ENCODE measurements around the gene SLCO3A1. TPM values are rescaled to one million over a fixed set of nuclear protein-coding genes. Genes with fewer than 3 reads are reported as not detected.

SLCO3A1 gene
- total and polyA plus RNA-seq, 2 of the 8 experiments (the other 6 are each of a cell fraction or from before 2014, with no cell fraction given), result 15.1 to 20.4 TPM

- no peak overlapping the region for H2BK120ac ChIP-seq (replicated peaks; ENCODE audit: low read depth, low read length)
- no peak overlapping the region for H3K18ac ChIP-seq (ENCODE audit: extremely low read depth, low read length)
- H3K4me1 ChIP-seq (replicated peaks in 1 of 4; ENCODE audit: control insufficient read depth in 3 of 4, insufficient read depth in 4 of 4, low read length in 3 of 4), result peaks cover 0 to 3% (median 0%) of the 10 kb centered on the region in 4 experiments; a peak in 3 of 7 replicates
- H3K4ac ChIP-seq (replicated peaks; ENCODE audit: insufficient read length, low read depth, low read length), result no peak overlapping the region
- H3K79me1 ChIP-seq (ENCODE audit: low read depth, low read length), result peaks cover 5% of the 10 kb centered on the region
- H3K56ac ChIP-seq (replicated peaks; ENCODE audit: insufficient read length, low read depth, low read length), result no peak overlapping the region
- no peak overlapping the region for H3K27ac ChIP-seq (ENCODE audit: low read depth, low read length)
- DNase-seq (ENCODE audit: low read depth in 1 of 2, low spot score in 2 of 2) (no peak), FAIRE-seq (no peak)
- H3K23me2 ChIP-seq (ENCODE audit: low read depth, low read length), result no peaks in the 10 kb centered on the region
- H4K5ac ChIP-seq (ENCODE audit: insufficient read length, low read depth, low read length), result no peak overlapping the region
- H2BK15ac ChIP-seq (ENCODE audit: low read length), result no peak overlapping the region
- no peaks in the 10 kb centered on the region for H3K27me3 ChIP-seq (replicated peaks in 1 of 4; ENCODE audit: control insufficient read depth in 3 of 4, extremely low read depth in 1 of 4, insufficient read depth in 3 of 4, low read length in 3 of 4)
- H2BK20ac ChIP-seq (ENCODE audit: low read length), result no peak overlapping the region
- H4K91ac ChIP-seq (replicated peaks; ENCODE audit: insufficient read length, low read length), result no peak overlapping the region
- whole genome bisulfite sequencing, 2 experiments (ENCODE audit: extremely low coverage in 1 of 2, insufficient coverage in 1 of 2, insufficient read length in 1 of 2, insufficient replicate concordance in 2 of 2, low coverage in 1 of 2, low lambda C conversion rate in 2 of 2, missing lambda C conversion rate in 1 of 2), result 80% methylated on average over 7 of the region's 7 CpGs; no CpG with 5 or more reads in 1 of the 2 experiments
- H3K4me2 ChIP-seq (ENCODE audit: insufficient read depth in 1 of 2, low read depth in 2 of 2, low read length in 2 of 2), result no peak overlapping the region
- POLR2A ChIA-PET (ENCODE audit: partially characterized antibody), result no interaction called here
- TF ChIP-seq RAD21 (IDR thresholded peaks at IDR 0.05 in 1 of 2, conservative IDR thresholded peaks at IDR 0.05 in 1 of 2; ENCODE audit: low read depth in 2 of 2, low read length in 2 of 2) (peak; percentile 3 to 29; a peak in 1 of 4 replicates), JUN (IDR thresholded peaks at IDR 0.05; ENCODE audit: low read depth, low read length) (no peak), NRF1 (IDR thresholded peaks at IDR 0.05; ENCODE audit: low read depth, low read length) (no peak), POLR2A (IDR thresholded peaks at IDR 0.05; ENCODE audit: control extremely low read depth in 1 of 2, low read depth in 2 of 2, low read length in 2 of 2) (no peak), POLR2AphosphoS5 (IDR thresholded peaks at IDR 0.05; ENCODE audit: low read depth, low read length) (no peak), CTCF (IDR thresholded peaks at IDR 0.05; ENCODE audit: control extremely low read depth in 1 of 3, insufficient read depth in 1 of 3, low read depth in 1 of 3, low read length in 3 of 3) (peak; percentile 9 to 31 (median 24); a peak in 3 of 4 replicates)
- H4K8ac ChIP-seq (ENCODE audit: extremely low read depth, insufficient read depth, low read length), result no peak overlapping the region
- no peak overlapping the region for H3K9ac ChIP-seq (replicated peaks in 1 of 4; ENCODE audit: extremely low read depth in 1 of 4, low read depth in 3 of 4, low read length in 3 of 4)
- no peak overlapping the region for H3K14ac ChIP-seq (ENCODE audit: insufficient read length)
- no peaks in the 10 kb centered on the region for H3K36me3 ChIP-seq (ENCODE audit: control insufficient read depth in 2 of 4, insufficient read depth in 4 of 4, low read length in 3 of 4)
- H3K79me2 ChIP-seq (ENCODE audit: control insufficient read depth in 1 of 2, insufficient read depth in 2 of 2, low read length in 2 of 2), result no peaks in the 10 kb centered on the region
- CTCF ChIA-PET (ENCODE audit: partially characterized antibody), result interaction anchor here (0.6 to 3.8 kb wide), 15 partner anchors 10 to 918 kb away, joined by 3 to 19 read pairs (median 3); no protein-coding TSS in a partner anchor
- H4K20me1 ChIP-seq (replicated peaks in 1 of 2; ENCODE audit: control insufficient read depth in 1 of 2, insufficient read depth in 2 of 2, low read length in 2 of 2), result no peaks in the 10 kb centered on the region
- H2AFZ ChIP-seq (ENCODE audit: low read length), result no peak overlapping the region
- no peak overlapping the region for H2BK5ac ChIP-seq (ENCODE audit: low read depth, low read length)
- H3K4me3 ChIP-seq (ENCODE audit: extremely low read depth in 1 of 4, insufficient read depth in 2 of 4, low read depth in 3 of 4, low read length in 4 of 4), result no peak overlapping the region
- H3K23ac ChIP-seq (ENCODE audit: insufficient read length), result no peak overlapping the region
- H2AK5ac ChIP-seq (ENCODE audit: low read depth, low read length), result peak overlapping the region; percentile 75; the same call in 1 of the 2 replicates
- no peaks in the 10 kb centered on the region for H3K9me3 ChIP-seq (ENCODE audit: insufficient read depth in 2 of 2, low read depth in 1 of 2, low read length in 1 of 2)
- H2BK12ac ChIP-seq (ENCODE audit: low read depth, low read length), result no peak overlapping the region
Measured at GRCh38 chr15:91975241-91975978, 121.9 kb downstream of the SLCO3A1 start.
